ENCODE results near the gene METTL26.

GRCh38 chr16:676565-676902 lies 40.4 kb upstream of the METTL26 start:
- no peak for TF ChIP-seq BCL3 (IDR thresholded peaks at IDR 0.05; ENCODE audit: borderline replicate concordance, insufficient read depth, low read depth, low read length, poor library complexity, severe bottlenecking)
- no peak for TF ChIP-seq MAX (IDR thresholded peaks at IDR 0.05; ENCODE audit: low read depth, low read length)
- no peak for TF ChIP-seq REST (IDR thresholded peaks at IDR 0.05; ENCODE audit: low read depth, low read length)
- no peak for TF ChIP-seq NFIC (IDR thresholded peaks at IDR 0.05; ENCODE audit: low read depth, low read length)
- no peak for TF ChIP-seq POLR2A (IDR thresholded peaks at IDR 0.05; ENCODE audit: low read depth, low read length)
- TF ChIP-seq USF2 (IDR thresholded peaks at IDR 0.05; ENCODE audit: borderline replicate concordance, low read depth, low read length) = no peak
- TF ChIP-seq MEF2A (IDR thresholded peaks at IDR 0.05; ENCODE audit: insufficient read depth, low read depth, low read length) = no peak
- no peak for TF ChIP-seq MEF2B (IDR thresholded peaks at IDR 0.05; ENCODE audit: partially characterized antibody, poor library complexity, severe bottlenecking)
- no peak for TF ChIP-seq EZH2 (IDR thresholded peaks at IDR 0.05; ENCODE audit: borderline replicate concordance, control insufficient read depth, low read depth, low read length)
- no peak for TF ChIP-seq CTCF (IDR thresholded peaks at IDR 0.05 in 2 of 3, conservative IDR thresholded peaks at IDR 0.05 in 1 of 3; ENCODE audit: control insufficient read depth in 2 of 3, extremely low read depth in 1 of 3, insufficient read depth in 1 of 3, low read depth in 3 of 3, low read length in 3 of 3)
- no peak for TF ChIP-seq PAX5 (IDR thresholded peaks at IDR 0.05; ENCODE audit: borderline replicate concordance, low read depth, low read length)
- TF ChIP-seq YY1 (IDR thresholded peaks at IDR 0.05; ENCODE audit: low read depth, low read length) = no peak
- TF ChIP-seq POLR2AphosphoS5 (IDR thresholded peaks at IDR 0.05; ENCODE audit: low read length) = no peak

Data from GM12878 (cell line).